Right atrium auricular region (tissue), 2 donors: ENCODE measurements around the gene RFPL4A. TPM values are rescaled to one million over a fixed set of nuclear protein-coding genes. Genes with fewer than 3 reads are reported as not detected.
"Not testable (repeated sequence)": the region's sequence is repeated elsewhere in the genome, so short reads cannot be mapped to it uniquely, and the experiment has no call there.

Experiments used
- DNase-seq: peaks from one replicate; pipeline ENCODE4 v3.0.0-alpha.2; 2019; ENCODE audit warnings: low spot score
- H3K27ac ChIP-seq, 2 donors: fragments of 200-600 bp; sonication (generic); 1 replicate in 1 of 2; 2 replicates in 1 of 2; pipeline ENCODE4 v1.5.1; 2016 to 2019
- H3K27me3 ChIP-seq, 2 donors: fragments of 200-600 bp; sonication (generic); one replicate each; pipeline versions ENCODE4 v1.5.1 to v1.6.0; 2017 to 2019
- H3K36me3 ChIP-seq: fragments of 200-600 bp; sonication (generic); one replicate; pipeline ENCODE4 v1.5.1; 2016
- H3K4me1 ChIP-seq, 2 donors: fragments of 200-600 bp; sonication (generic); one replicate each; pipeline versions ENCODE4 v1.5.1 to v1.6.0; 2017 to 2019
- H3K4me3 ChIP-seq, 2 donors: fragments of 200-600 bp; sonication (generic); 1 replicate in 1 of 2; 2 replicates in 1 of 2; pipeline ENCODE4 v1.5.1; 2017 to 2019; ENCODE audit warnings: mild to moderate bottlenecking in 1 of 2, moderate library complexity in 1 of 2
- H3K9me3 ChIP-seq, 2 donors: fragments of 200-600 bp; sonication (generic); one replicate each; pipeline ENCODE4 v1.5.1; 2019
- total RNA-seq, 2 donors: library from RNA; depleted of rRNA; stranded (reverse); fragments of >200 nt; gene quantifications; one replicate each; pipeline ENCODE4 v1.1.0, GENCODE V29; 2016
- TF ChIP-seq, protein P1 (sequence below), 2 donors: fragments of 200-600 bp; sonication (generic); IDR thresholded peaks; one replicate each; pipeline ENCODE4 v1.5.1; 2019; ENCODE audit warnings: antibody characterized with exemption in 2 of 2

Gene RFPL4A
- not detected for total RNA-seq

- H3K9me3 ChIP-seq, H3K36me3 ChIP-seq, H3K27me3 ChIP-seq, DNase-seq, H3K4me1 ChIP-seq, H3K27ac ChIP-seq, H3K4me3 ChIP-seq: not testable (repeated sequence)
Observed at GRCh38 chr19:55758797-55759196, at the start of gene RFPL4A. Gene RFPL4A (plus strand): TSS chr19:55759097. CDS start chr19:55761801, 2,704 bp downstream.

DNA sequence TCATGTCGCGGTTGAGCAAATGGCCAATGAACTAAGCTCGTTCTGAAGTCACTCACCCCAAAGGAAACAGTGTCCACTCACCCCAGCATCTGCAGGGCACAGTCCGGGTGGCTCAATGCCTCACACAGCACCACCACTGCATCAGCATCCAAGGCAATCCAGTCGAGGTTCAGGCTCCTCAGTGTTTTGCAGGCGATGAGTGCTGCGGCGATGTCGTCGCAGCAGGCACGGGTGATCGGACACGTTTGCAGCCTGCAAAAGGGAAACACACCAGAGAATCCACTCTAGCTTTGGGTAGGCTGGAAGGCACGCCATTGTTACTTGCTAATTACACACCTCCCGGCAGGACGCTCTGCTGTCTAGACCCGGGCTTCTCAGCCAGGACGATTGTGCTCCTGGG, 47.2 kb upstream of the RFPL4A start:
- Histone ChIP-seq H3K4me3 (no peak overlapping the region), H3K36me3 (no peaks in the 10 kb centered on the region), H3K27me3 (no peaks in the 10 kb centered on the region), H3K27ac (no peak overlapping the region), H3K4me1 (no peaks in the 10 kb centered on the region), H3K9me3 (no peaks in the 10 kb centered on the region)
- TF ChIP-seq, protein P1, sequence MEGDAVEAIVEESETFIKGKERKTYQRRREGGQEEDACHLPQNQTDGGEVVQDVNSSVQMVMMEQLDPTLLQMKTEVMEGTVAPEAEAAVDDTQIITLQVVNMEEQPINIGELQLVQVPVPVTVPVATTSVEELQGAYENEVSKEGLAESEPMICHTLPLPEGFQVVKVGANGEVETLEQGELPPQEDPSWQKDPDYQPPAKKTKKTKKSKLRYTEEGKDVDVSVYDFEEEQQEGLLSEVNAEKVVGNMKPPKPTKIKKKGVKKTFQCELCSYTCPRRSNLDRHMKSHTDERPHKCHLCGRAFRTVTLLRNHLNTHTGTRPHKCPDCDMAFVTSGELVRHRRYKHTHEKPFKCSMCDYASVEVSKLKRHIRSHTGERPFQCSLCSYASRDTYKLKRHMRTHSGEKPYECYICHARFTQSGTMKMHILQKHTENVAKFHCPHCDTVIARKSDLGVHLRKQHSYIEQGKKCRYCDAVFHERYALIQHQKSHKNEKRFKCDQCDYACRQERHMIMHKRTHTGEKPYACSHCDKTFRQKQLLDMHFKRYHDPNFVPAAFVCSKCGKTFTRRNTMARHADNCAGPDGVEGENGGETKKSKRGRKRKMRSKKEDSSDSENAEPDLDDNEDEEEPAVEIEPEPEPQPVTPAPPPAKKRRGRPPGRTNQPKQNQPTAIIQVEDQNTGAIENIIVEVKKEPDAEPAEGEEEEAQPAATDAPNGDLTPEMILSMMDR (IDR thresholded peaks at IDR 0.05), result no peak
- no peak for DNase-seq

DNA sequence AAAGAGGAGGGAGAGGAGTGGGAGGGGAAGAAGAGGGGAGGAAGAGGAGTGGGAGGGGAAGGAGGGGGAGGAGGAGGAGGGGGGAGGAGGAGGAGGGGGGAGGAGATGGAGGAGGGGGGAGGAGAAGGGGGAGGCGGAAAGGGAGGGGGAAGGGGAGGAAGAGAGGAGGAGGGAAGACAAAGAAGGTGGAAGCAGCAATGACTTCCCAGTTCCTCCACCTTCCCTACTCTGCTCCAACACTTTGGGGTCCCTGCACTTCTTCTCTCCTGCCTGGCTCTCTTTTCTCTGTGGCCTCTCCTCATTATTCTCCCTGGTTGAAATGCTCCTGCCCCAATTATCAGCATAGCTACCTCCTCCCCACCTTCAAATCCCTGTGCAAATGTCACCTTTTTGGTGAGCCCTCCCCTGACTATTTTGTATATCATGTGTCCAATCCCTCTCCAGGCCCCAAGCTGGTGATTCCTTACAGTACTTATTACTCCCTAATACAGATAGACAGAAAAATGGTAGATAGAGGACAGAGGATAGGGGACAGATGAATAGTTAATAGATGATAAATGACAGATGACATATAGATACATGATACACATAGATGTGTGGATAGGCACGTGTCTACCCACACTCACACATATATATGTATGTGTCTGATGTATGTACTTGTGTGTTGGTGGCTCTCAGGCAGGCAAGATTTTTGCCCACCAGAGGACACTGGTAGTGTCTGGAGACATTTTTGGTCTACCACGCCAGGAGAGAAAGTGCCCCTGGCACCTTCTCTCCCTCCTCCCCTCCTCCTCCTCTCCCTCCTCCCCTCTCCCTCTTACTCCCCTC, 45.9 kb upstream of the RFPL4A start:
- TF ChIP-seq, protein P1 (IDR thresholded peaks at IDR 0.05), result no peak
- no peaks in the 10 kb centered on the region for H3K27me3 ChIP-seq

DNA sequence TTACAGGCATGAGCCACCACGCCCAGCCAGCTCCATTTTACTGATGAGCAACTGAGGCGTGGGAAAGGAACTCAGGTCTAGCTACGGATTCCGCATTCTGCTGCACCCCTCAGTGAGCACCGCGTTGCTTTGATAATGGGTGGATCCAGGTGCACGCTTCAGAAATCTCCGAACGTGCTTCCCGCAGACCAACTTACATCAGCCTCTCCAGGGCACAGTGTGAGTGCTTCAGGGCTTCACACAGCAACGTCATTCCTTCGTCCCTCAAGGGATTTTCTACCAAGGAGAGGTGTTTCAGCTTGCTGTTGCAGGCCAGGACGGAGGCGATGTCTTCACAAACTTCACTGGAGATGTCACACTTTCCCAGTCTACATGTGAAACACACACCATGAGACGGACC, 42.4 kb upstream of the RFPL4A start:
- no peak overlapping the region for H3K4me3 ChIP-seq
- H3K9me3 ChIP-seq, result peaks cover 0 to 15% of the 10 kb centered on the region in 2 donors
- DNase-seq, result no peak
- H3K27ac ChIP-seq, result no peak overlapping the region
- no peaks in the 10 kb centered on the region for H3K36me3 ChIP-seq
- H3K27me3 ChIP-seq, result no peaks in the 10 kb centered on the region
- no peaks in the 10 kb centered on the region for H3K4me1 ChIP-seq
- TF ChIP-seq, protein P1 (IDR thresholded peaks at IDR 0.05), result no peak

More for the DNA sequence above, 45.9 kb upstream of the RFPL4A start:
- Histone ChIP-seq H3K4me1 (no peaks in the 10 kb centered on the region), H3K9me3 (no peaks in the 10 kb centered on the region), H3K4me3 (no peak overlapping the region), H3K27ac (no peak overlapping the region), H3K36me3 (no peaks in the 10 kb centered on the region)
- no peak for DNase-seq

GRCh38 chr19:55717251-55717650, 41.6 kb upstream of the RFPL4A start:
- TF ChIP-seq, protein P1 (IDR thresholded peaks at IDR 0.05), result no peak
- H3K4me3 ChIP-seq, result no peak overlapping the region
- H3K9me3 ChIP-seq, result peaks cover 0 to 22% of the 10 kb centered on the region in 2 donors
- H3K4me1 ChIP-seq, result no peaks in the 10 kb centered on the region
- no peak overlapping the region for H3K27ac ChIP-seq
- no peak for DNase-seq
- H3K27me3 ChIP-seq, result no peaks in the 10 kb centered on the region
- H3K36me3 ChIP-seq, result no peaks in the 10 kb centered on the region

- not testable (repeated sequence) for DNase-seq, H3K27me3 ChIP-seq, H3K27ac ChIP-seq
Observed at GRCh38 chr19:55717879-55718711, 40.8 kb upstream of the RFPL4A start.

More at GRCh38 chr19:55717879-55718711, 40.8 kb upstream of the RFPL4A start:
- H3K4me3 ChIP-seq, H3K4me1 ChIP-seq, H3K36me3 ChIP-seq: not testable (repeated sequence)
- peaks cover 0 to 23% of the 10 kb centered on the region in 2 donors for H3K9me3 ChIP-seq
